GM18508 (cell line): Measurements from ENCODE around the gene CAMTA1.
"Not testable (repeated sequence)": the region's sequence is repeated elsewhere in the genome, so short reads cannot be mapped to it uniquely, and the experiment has no call there.

Source experiments
- ATAC-seq: cut with Tn5 transposase; IDR thresholded peaks from one replicate; pipeline ENCODE4 v1.9.1; 2021; ENCODE audit warnings: moderate number of reproducible peaks; ENCODE audit not compliant: insufficient read depth, unreplicated experiment

The CAMTA1 gene

DNA sequence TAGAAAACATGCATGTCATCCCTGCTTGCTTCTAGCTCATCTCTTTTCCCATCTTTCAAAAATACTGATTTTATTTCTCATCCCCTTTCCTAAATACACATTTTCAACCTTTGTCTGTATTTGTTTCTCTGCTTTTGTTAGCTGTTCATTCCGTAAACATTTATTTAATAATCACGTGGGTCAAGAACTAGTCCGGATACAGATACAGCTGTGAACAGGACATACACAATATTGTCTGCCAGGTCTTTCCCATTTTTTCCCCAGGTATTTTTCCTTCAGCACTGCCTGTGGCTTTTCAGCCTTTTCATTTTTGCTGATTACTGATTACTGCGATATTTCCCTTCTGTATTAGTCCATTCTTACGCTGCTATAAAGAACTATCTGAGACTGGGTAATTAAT is 1004.6 kb downstream of the CAMTA1 start:
- no peak for ATAC-seq

GRCh38 chr1:7791027-7791426 is 1005.8 kb downstream of the CAMTA1 start:
- not testable (repeated sequence) for ATAC-seq

- ATAC-seq = no peak
Measured at GRCh38 chr1:7795406-7795805, 1010.2 kb downstream of the CAMTA1 start.

GRCh38 chr1:7805460-7805859 is 1020.2 kb downstream of the CAMTA1 start:
- ATAC-seq = no peak

- no peak for ATAC-seq
Measured at GRCh38 chr1:7808253-7808844, 1023.1 kb downstream of the CAMTA1 start.

GRCh38 chr1:7809742-7810141 is 1024.5 kb downstream of the CAMTA1 start:
- no peak for ATAC-seq

GRCh38 chr1:7810395-7810794 is 1025.1 kb downstream of the CAMTA1 start:
- no peak for ATAC-seq

DNA sequence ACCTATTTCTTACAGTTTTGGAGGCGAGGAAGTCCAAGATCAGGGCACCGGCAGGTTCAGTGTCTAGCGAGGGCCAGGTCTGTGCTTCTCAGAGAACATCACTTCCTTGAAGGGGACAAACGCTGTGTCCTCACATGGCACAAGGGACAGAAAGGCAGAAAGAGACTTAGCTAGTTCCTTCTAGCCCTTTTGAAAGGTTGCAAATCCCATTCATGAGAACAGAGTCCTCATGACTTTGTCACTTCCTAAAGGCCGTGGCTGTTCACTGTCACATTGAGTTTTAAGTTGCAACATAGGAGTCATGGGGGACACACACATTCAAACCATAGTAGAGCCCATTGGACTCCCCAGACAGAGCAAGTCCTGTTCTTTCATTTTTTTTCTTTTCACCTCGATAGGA is 1026.2 kb downstream of the CAMTA1 start:
- no peak for ATAC-seq

- no peak for ATAC-seq
Measured at GRCh38 chr1:7813677-7814373, 1028.6 kb downstream of the CAMTA1 start.
